ENCODE results near the gene SLC44A2.
"Not testable (repeated sequence)": the region's sequence is repeated elsewhere in the genome, so short reads cannot be mapped to it uniquely, and the experiment has no call there.

Gene SLC44A2

GRCh38 chr19:10651851-10652250 is 26.5 kb downstream of the SLC44A2 start:
- DNase-seq (ENCODE audit: low spot score) = no peak

GRCh38 chr19:10653482-10653731 is 28.1 kb downstream of the SLC44A2 start:
- DNase-seq (ENCODE audit: low spot score) = no peak

DNA sequence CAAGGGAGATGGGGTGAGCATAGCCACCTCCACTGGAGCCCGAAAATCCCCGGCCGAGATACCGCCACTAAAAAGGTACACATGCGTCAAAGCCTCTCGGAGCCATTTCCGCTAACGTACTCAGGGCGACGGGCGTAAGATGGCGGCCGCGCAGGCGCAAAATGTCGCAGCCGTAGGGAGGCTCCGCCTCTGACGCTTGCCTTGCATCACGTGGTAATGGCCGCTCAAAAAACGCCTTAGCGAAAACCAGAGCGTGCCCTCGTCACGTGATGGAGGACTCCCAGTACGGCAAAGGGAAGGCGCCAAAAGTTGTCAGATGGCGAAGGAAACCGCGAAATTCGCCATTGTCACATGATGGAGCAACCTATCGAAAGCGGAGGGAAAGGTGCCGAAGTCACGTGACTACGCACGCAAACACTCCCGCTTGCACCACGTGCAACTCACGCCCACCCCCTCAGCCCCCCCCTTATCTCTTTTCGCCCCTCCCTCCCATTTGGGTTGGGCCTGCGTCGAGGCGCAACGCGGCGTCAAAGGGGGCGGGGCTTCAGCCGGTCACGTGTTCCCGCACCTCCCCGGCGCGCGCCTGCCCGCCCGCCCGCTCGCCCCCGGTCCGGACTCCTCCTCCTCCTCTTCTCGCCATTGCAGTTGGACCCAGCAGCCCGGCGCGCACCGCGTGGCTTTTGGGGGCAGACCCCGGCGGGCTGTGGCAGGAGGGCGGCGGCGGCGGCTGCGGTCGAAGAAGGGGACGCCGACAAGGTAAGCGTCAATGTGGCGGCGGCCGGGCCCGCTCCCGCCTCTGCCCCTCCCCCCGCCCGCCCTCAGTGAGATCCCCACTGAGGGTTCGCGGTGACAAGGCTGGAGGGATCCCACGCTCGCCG is 28.6 kb downstream of the SLC44A2 start, which contains the start of gene ILF3:
TSS of gene ILF3 (plus strand) at position 615 of the 878 bp plus-strand sequence. CDS start 16,260 bp downstream, outside the sequence.
- DNase-seq (ENCODE audit: low spot score) = peak; percentile 100

- DNase-seq (ENCODE audit: low spot score) = peak; percentile 41
Measured at GRCh38 chr19:10654610-10655456, 29.5 kb downstream of the SLC44A2 start.

DNA sequence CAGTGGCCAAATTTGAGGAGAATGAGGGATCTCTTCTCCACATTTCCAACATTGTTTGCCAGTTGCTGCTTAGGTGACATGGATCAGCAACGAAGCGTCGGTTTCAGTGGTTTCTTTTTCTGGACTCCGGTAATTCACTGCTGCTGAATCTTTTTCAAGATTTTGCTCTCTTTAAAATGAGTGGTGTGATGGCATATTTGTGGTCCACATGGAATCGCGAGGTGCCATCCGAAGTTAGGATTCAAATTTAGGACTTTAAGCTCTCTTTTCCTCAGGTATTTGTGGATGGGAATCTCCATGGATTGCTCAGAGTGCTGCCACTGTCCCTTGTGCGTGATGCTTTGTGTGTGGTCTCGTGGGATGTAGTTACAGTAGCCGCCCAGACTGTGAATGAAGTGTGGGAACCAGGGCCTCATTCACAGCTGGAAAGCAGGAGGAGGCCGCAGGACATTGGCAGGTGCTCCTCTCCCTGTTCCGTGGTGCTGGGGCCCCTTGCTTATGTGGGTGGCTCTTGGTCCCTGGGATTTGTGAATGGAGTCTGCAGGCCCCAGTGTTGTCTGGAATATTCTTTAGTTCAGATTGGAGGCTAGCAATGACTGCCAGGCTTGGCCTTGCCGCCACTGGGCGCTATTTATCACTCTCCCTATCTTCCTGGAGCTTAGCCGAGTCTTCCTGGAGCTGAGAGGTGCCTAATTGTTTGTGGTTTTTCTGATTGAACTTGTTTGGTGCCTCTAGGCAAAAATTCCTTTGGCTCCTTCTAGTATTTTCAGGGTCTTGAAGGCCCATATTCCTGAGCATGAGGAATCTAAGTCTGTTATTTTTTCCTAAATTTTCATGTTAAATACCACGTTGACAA is 30.3 kb downstream of the SLC44A2 start:
- DNase-seq (ENCODE audit: low spot score) = peak; percentile 28

- no peak for DNase-seq (ENCODE audit: low spot score)
Measured at GRCh38 chr19:10660346-10660745, 35.0 kb downstream of the SLC44A2 start.

GRCh38 chr19:10661946-10662345 is 36.6 kb downstream of the SLC44A2 start:
- DNase-seq (ENCODE audit: low spot score) = no peak

GRCh38 chr19:10662384-10663251 is 37.3 kb downstream of the SLC44A2 start:
- DNase-seq (ENCODE audit: low spot score) = no peak

GRCh38 chr19:10663252-10663563 is 37.9 kb downstream of the SLC44A2 start:
- DNase-seq (ENCODE audit: low spot score) = not testable (repeated sequence)

DNA sequence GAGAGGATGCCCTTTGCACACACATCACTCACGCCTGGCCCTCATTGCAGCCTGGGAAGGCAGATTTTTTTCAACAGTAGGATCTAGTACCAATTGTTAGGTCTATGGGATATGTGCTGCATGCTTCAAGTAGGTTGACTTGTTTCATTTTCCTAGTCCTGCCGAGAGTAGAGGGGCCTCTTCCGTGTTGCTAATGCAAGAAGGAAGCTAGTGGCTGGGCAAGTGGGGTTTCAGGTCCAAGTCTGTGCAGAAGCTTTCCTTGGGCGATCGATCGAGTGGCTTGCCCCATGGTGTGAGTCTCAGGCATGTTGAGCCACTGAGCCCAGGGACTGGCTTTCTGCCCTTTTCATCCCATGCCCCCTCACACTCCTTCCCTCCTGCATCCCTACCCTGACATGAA is 42.5 kb downstream of the SLC44A2 start:
- no peak for DNase-seq (ENCODE audit: low spot score)

DNA sequence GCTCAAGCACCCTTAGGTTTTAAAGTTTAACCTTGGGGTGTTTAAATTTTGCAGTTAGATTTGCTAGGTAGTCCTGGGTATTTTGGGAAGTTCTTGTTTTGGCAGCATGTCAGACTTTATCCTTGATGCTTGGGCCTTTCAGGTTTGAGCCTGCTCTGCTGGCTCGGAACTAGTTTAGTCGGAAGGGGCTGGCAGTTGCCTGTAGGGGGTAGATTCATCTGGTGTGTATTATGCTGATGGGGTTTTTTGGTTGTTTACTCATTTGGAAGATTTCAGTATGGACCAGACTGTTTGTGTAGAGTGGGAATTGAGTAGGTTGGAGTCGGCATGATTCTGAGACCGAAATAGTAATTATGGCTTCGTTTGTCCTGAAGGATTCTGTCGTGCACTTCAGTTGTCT is 43.9 kb downstream of the SLC44A2 start:
- DNase-seq (ENCODE audit: low spot score) = no peak

- DNase-seq (ENCODE audit: low spot score) = no peak
Measured at GRCh38 chr19:10670182-10670581, 44.8 kb downstream of the SLC44A2 start.

GRCh38 chr19:10670876-10671804 is 45.8 kb downstream of the SLC44A2 start:
- no peak for DNase-seq (ENCODE audit: low spot score)

DNA sequence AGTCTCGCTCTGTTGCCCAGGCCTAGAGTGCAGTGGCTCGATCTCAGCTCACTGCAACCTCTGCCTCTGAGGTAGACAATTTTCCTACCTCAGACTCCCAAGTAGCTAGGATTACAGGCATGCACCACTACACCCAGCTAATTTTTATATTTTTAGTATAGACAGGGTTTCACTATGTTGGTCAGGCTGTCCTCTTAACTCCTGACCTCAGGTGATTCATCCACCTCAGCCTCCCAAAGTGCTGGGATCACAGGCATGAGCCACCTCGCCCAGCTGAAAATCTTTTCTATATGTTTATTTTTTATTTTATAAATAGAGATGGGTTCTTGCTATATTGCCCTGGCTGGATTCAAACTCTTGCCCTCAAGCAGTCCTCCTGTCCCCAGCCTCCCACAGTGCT is 46.6 kb downstream of the SLC44A2 start:
- not testable (repeated sequence) for DNase-seq (ENCODE audit: low spot score)

GRCh38 chr19:10675214-10675613 is 49.9 kb downstream of the SLC44A2 start:
- DNase-seq (ENCODE audit: low spot score) = not testable (repeated sequence)

DNA sequence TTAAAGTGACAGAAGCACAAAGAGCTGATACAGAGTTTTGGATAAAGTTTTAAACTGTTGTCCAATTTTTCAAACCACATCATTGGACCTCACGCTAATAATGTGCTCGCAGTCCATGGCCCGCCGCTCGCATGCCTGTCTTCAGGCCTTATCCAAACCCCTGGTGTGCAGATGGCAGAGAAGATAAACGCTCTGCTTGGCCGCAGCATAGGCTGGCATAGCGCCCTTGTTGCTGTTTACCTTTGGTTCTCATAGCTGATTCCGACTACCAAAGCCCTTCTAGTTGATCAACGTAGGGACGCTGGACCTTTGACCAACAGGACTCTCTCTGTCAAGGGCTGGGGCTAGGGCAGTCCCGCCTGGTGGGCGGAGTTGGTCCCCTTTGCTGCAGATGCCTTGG is 52.4 kb downstream of the SLC44A2 start:
- no peak for DNase-seq (ENCODE audit: low spot score)

- DNase-seq (ENCODE audit: low spot score) = no peak
Measured at GRCh38 chr19:10678813-10679212, 53.5 kb downstream of the SLC44A2 start.

GRCh38 chr19:10679743-10680142 is 54.4 kb downstream of the SLC44A2 start:
- DNase-seq (ENCODE audit: low spot score) = no peak

DNA sequence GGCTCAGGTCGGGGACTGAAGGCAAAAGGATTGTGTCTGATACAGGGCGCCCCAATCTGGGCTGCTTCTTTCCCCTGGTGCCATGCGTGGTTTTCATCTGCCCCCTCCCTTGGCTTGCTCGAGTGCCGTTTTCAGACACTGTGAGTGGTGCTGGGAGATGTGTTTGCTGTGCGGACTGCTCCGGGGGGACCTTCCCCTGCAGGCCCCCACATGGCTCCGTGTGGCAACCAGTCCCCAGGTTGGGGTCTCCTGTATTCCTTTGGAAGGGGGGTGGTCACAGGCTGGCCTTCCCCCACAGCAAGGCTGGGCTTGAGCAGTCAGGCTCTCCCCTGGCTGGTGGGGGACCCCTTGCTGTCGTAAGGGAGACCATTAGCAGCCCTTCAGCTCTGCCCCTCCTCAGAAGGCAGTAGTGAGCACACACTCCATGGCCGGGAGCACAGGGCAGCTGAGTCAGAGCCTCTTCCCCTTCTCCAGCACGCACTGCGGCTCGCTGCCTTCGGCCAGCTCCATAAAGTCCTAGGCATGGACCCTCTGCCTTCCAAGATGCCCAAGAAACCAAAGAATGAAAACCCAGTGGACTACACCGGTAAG is 55.3 kb downstream of the SLC44A2 start:
- DNase-seq (ENCODE audit: low spot score) = no peak

- no peak for DNase-seq (ENCODE audit: low spot score)
Measured at GRCh38 chr19:10681658-10682057, 56.3 kb downstream of the SLC44A2 start.

All from SW480 (cell line).